Left lobe of liver (tissue), 2 donors: ENCODE data around the gene GOLGA6L1. TPM values are rescaled to one million over a fixed set of nuclear protein-coding genes. Genes with fewer than 3 reads are reported as not detected.
"Not testable (repeated sequence)": the region's sequence is repeated elsewhere in the genome, so short reads cannot be mapped to it uniquely, and the experiment has no call there.

Experiments used
- ATAC-seq: fragments of 200-7000 bp; cut with Tn5 transposase; one replicate; pipeline ENCODE4 v1.9.1; 2020; ENCODE audit warnings: mild to moderate bottlenecking, moderate library complexity
- DNase-seq: peaks from one replicate; pipeline ENCODE4 v3.0.0-alpha.2; 2020; ENCODE audit warnings: low spot score
- total RNA-seq: library from RNA; stranded (reverse); gene quantifications from one replicate; pipeline ENCODE4 v1.2.1, GENCODE V29; 2021
- donor health status: DM: no; HTN: no; CAD: no; lungs with moderate emphysema.
- donor health status: DM: no; HTN: yes; CAD: no.

The GOLGA6L1 gene
- not detected for total RNA-seq

DNA sequence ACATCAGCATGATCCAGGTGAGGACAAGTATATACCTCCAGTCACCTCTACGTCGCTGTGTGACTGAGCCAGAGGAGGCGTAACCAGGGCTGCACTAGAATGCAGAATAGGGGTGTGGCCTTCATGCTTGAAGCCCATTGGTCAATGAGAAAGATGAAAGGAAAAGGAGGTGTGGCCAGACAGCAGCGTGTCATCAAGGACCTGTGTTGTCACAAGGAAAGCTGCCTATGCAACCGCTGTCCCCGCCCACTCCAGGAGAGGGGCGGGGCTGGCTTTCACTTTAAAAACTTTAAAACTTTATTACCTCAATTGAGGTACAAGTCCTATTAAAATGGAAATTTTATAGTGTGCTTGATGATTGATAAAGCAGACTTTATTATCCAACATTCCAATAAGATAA lies at the start of gene GOLGA6L1:
GOLGA6L1 (minus strand) TSS at position 101 of the 400 bp plus-strand sequence; CDS start at position 10, 91 bp downstream.
- not testable (repeated sequence) for ATAC-seq, DNase-seq

DNA sequence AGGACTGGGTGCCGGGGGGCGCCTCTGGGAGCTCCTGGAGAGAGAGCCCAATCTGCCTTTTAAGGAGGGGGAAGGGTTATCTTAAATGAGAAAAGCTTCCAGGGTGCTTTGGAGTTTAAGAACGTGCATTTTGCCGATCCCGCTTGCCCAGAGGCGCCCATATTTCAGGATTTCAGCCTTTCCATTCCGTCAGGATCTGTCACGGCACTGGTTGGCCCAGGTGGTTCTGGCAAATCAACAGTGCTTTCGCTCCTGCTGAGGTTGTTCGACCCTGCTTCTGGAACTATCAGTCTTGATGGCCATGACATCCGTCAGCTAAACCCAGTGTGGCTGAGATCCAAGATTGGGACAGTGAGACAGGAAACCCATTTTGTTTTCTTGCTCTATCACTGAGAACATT lies 44.6 kb upstream of the GOLGA6L1 start:
- not testable (repeated sequence) for DNase-seq, ATAC-seq

- DNase-seq, ATAC-seq: not testable (repeated sequence)
Observed at GRCh38 chr15:23180547-23180927, 43.9 kb upstream of the GOLGA6L1 start.

DNA sequence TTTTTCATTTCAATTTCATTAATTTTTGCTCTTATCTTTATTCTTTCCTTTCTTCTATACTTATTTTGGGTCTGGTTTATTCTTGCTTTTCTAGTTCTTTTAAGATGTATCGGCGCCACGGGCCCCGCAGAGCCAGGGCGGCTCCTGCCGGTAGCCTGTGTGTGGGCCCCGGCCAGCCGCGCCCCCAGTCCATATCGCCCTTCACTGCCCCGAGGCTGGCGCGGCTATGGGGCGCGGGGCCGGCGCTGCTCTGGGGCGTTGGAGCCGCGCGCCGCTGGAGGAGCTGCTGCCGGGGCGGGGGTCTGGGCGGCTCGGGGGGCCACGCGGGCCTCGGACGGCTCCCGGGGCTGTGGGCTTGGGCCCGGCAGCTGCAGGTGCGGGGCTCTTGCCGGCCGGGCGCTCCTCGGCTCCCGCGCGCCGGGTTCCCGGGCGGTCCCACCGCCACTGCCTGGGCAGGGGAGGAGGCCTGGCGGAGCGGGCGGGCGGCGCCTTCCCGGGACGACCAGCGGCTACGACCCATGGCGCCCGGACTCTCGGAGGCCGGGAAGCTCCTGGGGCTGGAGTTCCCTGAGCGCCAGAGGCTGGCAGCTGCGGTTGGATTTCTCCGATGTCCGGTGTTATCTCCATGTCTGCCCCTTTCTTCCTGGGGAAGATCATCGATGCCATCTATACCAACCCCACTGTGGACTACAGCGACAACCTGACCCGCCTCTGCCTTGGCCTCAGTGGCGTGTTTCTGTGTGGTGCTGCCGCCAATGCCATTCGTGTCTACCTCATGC lies 43.3 kb upstream of the GOLGA6L1 start:
- not testable (repeated sequence) for ATAC-seq, DNase-seq

- DNase-seq, ATAC-seq: not testable (repeated sequence)
Observed at GRCh38 chr15:23176683-23177082, 40.1 kb upstream of the GOLGA6L1 start.

- ATAC-seq, DNase-seq: not testable (repeated sequence)
Observed at GRCh38 chr15:23175606-23176005, 39.0 kb upstream of the GOLGA6L1 start.

DNA sequence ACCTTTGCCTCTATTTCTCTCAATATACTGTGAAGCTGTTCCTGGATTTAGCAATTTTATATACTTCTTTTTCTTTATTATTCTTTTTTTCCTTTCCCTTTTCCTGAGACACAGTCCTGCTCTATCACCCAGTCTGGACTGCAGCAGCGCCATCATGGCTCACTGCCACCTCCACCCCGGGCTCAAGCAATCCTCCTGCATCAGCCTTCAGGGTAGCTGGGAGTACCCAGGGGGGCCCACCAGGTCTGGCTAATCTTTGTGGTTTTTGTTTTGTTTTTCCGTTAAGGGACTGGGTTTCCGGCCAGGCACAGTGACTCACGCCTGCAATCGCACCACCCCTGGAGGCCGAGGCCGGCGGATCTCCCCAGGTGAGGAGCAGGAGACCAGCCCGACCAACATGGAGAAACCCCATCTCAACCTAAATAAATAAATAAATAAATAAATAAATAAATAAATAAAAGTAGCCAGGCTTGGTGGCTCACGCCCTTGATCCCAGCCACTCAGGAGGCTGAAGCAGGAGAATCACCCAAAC lies 38.1 kb upstream of the GOLGA6L1 start:
- not testable (repeated sequence) for ATAC-seq, DNase-seq

DNA sequence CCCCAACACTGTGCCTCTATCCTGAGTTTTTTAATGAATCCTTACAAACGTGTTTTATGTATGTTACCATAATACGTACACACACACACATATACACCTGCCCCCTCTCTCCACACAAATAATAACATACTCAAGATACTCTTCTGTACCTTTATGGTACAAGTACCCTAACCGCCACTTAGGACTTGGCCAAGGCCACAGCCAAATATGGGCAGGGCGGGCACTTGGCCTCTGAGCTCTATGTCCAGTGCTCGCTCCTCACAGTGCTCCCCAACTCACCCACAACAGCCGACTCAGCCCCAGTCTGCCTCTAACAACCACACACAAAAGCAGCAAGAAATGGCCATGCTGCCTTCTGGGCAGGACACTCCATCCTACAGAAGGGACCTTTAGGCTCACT lies 3.8 kb downstream of the GOLGA6L1 start:
- not testable (repeated sequence) for ATAC-seq

GRCh38 chr15:23118208-23118607 lies 18.4 kb downstream of the GOLGA6L1 start:
- DNase-seq (no peak), ATAC-seq (no peak)

More for the DNA sequence above, 3.8 kb downstream of the GOLGA6L1 start:
- not testable (repeated sequence) for DNase-seq

- DNase-seq (no peak), ATAC-seq (no peak)
Observed at GRCh38 chr15:23095796-23096195, 40.8 kb downstream of the GOLGA6L1 start.

DNA sequence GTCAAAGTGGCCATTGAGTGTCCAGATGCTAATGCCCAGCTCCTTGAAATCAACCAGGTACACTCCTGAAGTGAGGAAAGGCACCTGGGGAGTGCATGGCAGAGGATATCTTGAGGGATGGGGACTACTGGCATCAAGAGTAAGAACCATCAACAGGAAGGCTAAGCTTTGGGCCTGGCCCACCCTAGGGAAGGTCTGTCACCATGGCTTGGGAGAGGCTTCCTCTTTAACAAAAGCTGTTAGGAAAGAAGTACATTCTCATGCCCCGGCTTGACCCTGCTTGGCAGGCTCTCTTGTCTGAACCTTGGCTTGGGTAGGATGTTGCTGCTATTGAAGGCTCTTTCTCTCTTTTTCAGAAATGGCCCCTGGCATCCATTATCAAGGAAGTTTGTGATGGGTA lies 53.5 kb downstream of the GOLGA6L1 start:
- ATAC-seq (no peak), DNase-seq (no peak)

DNA sequence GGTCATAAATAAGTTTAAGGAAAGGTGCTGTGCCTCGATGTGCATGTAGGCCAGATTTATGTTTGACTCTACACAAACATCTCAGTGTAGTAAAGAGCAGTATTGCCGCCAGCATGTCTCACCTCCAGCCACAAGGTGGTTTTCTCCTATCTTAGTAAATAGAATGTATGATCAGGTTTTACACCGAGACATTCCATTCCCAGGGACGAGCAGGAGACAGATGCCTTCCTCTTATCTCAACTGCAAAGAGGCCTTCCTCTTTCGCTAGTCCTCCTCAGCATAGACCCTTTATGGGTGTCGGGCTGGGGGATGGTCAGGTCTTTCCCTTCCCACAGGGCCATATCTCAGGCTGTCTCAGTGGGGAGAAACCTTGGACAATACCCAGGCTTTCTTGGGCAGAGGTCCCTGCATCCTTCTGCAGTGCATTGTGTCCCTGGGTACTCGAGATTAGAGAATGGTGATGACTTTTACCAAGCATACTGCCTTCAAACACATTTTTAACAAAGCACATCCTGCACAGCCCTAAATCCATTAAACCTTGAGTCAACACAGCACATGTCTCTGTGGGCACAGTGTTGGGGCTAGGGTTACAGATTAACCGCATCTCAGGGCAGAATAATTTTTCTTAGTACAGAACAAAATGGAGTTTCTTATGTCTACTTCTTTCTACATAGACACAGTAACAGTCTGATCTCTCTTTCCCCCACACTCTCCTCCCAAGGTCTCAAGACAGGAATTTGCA lies 54.5 kb downstream of the GOLGA6L1 start:
- not testable (repeated sequence) for ATAC-seq, DNase-seq

DNA sequence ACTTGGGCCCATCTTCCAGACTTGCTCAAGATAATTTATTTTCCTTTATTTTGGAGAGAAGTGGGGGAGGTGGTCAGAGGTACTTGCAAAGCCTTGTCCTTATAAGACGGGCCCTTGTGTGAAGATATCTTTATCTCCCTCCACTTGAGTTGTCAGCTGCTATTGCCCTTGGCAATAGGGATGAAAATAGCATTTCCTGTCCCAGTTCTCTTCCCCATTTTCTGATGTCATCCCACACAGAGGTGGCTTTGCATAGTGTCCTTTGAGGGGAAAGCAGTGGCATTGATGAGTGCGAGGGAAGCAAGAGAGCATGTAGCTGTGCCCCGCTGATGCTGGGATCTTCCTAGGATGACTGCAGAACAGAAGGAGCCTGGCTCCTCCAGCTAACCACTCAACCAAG lies 55.4 kb downstream of the GOLGA6L1 start:
- no peak for ATAC-seq
- DNase-seq: no peak

GRCh38 chr15:23079766-23080165 lies 56.9 kb downstream of the GOLGA6L1 start:
- ATAC-seq (no peak), DNase-seq (no peak)

Other genes with a start within 250 kb of the GOLGA6L1 start
- gene CYFIP1, start 156.5 kb downstream of the GOLGA6L1 start, total RNA-seq: 46.0 TPM
- gene TUBGCP5, start 97.3 kb downstream of the GOLGA6L1 start, total RNA-seq: 10.5 TPM
- not detected for gene GOLGA6L26, start 197.4 kb upstream of the GOLGA6L1 start, total RNA-seq
- 0.35 TPM for gene GOLGA8S, start 217.9 kb upstream of the GOLGA6L1 start, total RNA-seq